Caco-2 (cell line): Measurements from ENCODE around the gene RNF114. TPM values are rescaled to one million over a fixed set of nuclear protein-coding genes. Genes with fewer than 3 reads are reported as not detected.
A peak's percentile ranks its signal among the peaks of the same experiment; 100 is the strongest.

Source experiments
- BruUV-seq: library from RNA; stranded (reverse); fragments of 400-500 nt; replicated peaks from 2 replicates; lab custom pipeline; 2021; lab: Mats Ljungman, UMichigan
- CTCF ChIA-PET: fragments of 300-600 bp; sonication (Branson Sonifier 250); formaldehyde crosslinking; loops from one replicate; lab custom pipeline; 2022; ENCODE audit warnings: antibody characterized with exemption; lab: Charles Lee
- POLR2A ChIA-PET: fragments of 300-600 bp; sonication (Branson Sonifier 250); formaldehyde crosslinking; loops from one replicate; lab custom pipeline; 2022; ENCODE audit warnings: antibody characterized with exemption; lab: Charles Lee
- DNase-seq, 2 experiments: peaks; one replicate each; pipeline versions ENCODE4 v3.0.0 to v3.0.0-alpha.2; 2020 to 2022
- H3K27me3 ChIP-seq: replicated peaks from 2 replicates; pipeline ENCODE4 v1.6.0; 2011; ENCODE audit warnings: low read length; ENCODE audit not compliant: control insufficient read depth, insufficient read depth
- H3K36me3 ChIP-seq: 2 replicates; pipeline ENCODE4 v1.5.1; 2011; ENCODE audit warnings: low read length; ENCODE audit not compliant: control insufficient read depth, insufficient read depth
- H3K4me1 ChIP-seq: fragments of 250-450 bp; sonication (Bioruptor Pico); 2 replicates; pipeline ENCODE4 v1.5.1; 2020; ENCODE audit warnings: mild to moderate bottlenecking
- H3K4me3 ChIP-seq: 2 replicates; pipeline ENCODE4 v1.5.1; 2011; ENCODE audit warnings: low read depth, mild to moderate bottlenecking, control low read depth, low read length
- H3K9me3 ChIP-seq: fragments of 250-450 bp; sonication (Bioruptor Pico); 2 replicates; pipeline ENCODE4 v1.5.1; 2020; ENCODE audit warnings: mild to moderate bottlenecking, moderate library complexity
- H3K27ac Mint-ChIP-seq: one replicate; pipeline ENCODE4 v1.8.0; 2022; ENCODE audit warnings: mixed read lengths; ENCODE audit not compliant: unreplicated experiment
- H3K27me3 Mint-ChIP-seq: one replicate; pipeline ENCODE4 v1.8.0; 2022; ENCODE audit warnings: mixed read lengths; ENCODE audit not compliant: insufficient read depth, unreplicated experiment
- H3K36me3 Mint-ChIP-seq: one replicate; pipeline ENCODE4 v1.8.0; 2022; ENCODE audit warnings: mild to moderate bottlenecking, mixed read lengths; ENCODE audit not compliant: insufficient read depth, unreplicated experiment
- H3K4me1 Mint-ChIP-seq: one replicate; pipeline ENCODE4 v1.8.0; 2022; ENCODE audit warnings: low read depth, mixed read lengths; ENCODE audit not compliant: unreplicated experiment
- H3K4me3 Mint-ChIP-seq: one replicate; pipeline ENCODE4 v1.8.0; 2022; ENCODE audit warnings: mild to moderate bottlenecking, moderate library complexity, mixed read lengths; ENCODE audit not compliant: unreplicated experiment
- H3K9me3 Mint-ChIP-seq: one replicate; pipeline ENCODE4 v1.8.0; 2022; ENCODE audit warnings: mixed read lengths; ENCODE audit not compliant: unreplicated experiment
- intact Hi-C: fragments of 100-400 bp; cut with micrococcal nuclease; formaldehyde crosslinking; loops from one replicate; pipeline ENCODE4 v1.10.0; 2022; ENCODE audit not compliant: unreplicated experiment
- total RNA-seq: library from RNA; stranded (reverse); gene quantifications from 2 replicates; pipeline ENCODE4 v1.2.3, GENCODE V29; 2022
- TF ChIP-seq, protein P1 (sequence below), 2 experiments: fragments of 200-600 bp in 1 of 2; IDR thresholded peaks; 1 replicate in 1 of 2; 2 replicates in 1 of 2; pipeline versions ENCODE4 v1.5.1 to v1.8.0; 2011 to 2022; ENCODE audit warnings: antibody characterized with exemption in 1 of 2, control low read depth in 1 of 2, inconsistent platforms in 1 of 2, low read depth in 1 of 2, low read length in 1 of 2, mild to moderate bottlenecking in 1 of 2, moderate library complexity in 1 of 2; ENCODE audit not compliant: insufficient read depth in 1 of 2, severe bottlenecking in 1 of 2, unreplicated experiment in 1 of 2

RNF114 gene
- total RNA-seq, 1 experiment from 2014 or later: 154 TPM

DNA sequence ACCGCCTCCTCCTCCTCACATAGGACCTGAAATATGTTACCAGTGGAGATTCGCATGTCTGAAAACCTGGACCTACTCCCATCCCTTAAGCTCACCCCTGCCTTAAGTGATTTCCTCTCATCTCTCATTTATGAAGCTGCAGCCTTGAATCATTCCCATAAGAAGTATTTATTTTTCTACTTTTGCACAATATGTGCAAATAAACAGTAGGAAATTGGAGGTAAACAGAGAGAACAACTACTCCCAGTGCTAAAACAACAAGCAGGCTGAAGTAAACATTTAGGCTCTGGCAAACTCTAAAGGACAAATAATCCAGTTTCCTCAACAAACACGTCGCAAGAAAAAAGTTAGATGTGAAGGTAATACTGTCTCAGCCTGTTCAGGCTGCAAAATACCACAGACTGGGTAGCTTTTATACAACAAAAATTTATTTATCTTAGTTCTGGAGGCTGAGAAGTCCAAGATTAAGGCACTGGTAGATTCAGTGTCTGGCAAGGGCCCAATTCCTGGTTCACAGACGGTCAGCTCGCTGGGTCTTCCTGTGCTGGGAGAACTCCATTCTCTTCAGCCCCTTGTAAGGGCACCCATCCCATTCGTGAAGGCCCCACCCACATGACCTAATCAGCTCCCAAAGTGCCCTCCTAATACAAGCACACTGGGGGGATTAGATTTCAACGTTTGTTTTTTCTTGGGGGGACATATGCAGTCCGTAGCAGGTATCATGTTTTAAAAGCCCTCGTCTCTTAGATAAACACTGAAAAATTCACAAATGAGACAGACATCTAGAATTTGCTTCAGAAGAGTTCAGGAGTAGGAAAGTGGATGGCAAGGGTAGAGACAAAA, 36.4 kb upstream of the RNF114 start:
- Mint-ChIP-seq H3K27ac (no peak overlapping the region), H3K4me1 (no peaks in the 10 kb centered on the region), H3K27me3 (no peaks in the 10 kb centered on the region), H3K36me3 (peaks cover 20% of the 10 kb centered on the region), H3K4me3 (no peak overlapping the region), H3K9me3 (no peaks in the 10 kb centered on the region)
- Histone ChIP-seq H3K9me3 (no peaks in the 10 kb centered on the region), H3K4me3 (no peak overlapping the region), H3K36me3 (no peaks in the 10 kb centered on the region), H3K4me1 (no peaks in the 10 kb centered on the region), H3K27me3 (no peaks in the 10 kb centered on the region)
- intact Hi-C loops: loop anchor here (2.0 kb wide), 1 partner anchor 29 kb away; no protein-coding TSS in a partner anchor
- POLR2A ChIA-PET: interaction anchor here (1.2 kb wide), 1 partner anchor 17 kb away, joined by 7 read pairs; no protein-coding TSS in a partner anchor
- CTCF ChIA-PET: interaction anchor here (0.9 to 1.9 kb wide), 5 partner anchors 11 to 358 kb away, joined by 3 to 5 read pairs (median 3); no protein-coding TSS in a partner anchor
- no peak for DNase-seq
- no TSS peak for BruUV-seq
- TF ChIP-seq, protein P1, sequence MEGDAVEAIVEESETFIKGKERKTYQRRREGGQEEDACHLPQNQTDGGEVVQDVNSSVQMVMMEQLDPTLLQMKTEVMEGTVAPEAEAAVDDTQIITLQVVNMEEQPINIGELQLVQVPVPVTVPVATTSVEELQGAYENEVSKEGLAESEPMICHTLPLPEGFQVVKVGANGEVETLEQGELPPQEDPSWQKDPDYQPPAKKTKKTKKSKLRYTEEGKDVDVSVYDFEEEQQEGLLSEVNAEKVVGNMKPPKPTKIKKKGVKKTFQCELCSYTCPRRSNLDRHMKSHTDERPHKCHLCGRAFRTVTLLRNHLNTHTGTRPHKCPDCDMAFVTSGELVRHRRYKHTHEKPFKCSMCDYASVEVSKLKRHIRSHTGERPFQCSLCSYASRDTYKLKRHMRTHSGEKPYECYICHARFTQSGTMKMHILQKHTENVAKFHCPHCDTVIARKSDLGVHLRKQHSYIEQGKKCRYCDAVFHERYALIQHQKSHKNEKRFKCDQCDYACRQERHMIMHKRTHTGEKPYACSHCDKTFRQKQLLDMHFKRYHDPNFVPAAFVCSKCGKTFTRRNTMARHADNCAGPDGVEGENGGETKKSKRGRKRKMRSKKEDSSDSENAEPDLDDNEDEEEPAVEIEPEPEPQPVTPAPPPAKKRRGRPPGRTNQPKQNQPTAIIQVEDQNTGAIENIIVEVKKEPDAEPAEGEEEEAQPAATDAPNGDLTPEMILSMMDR (IDR thresholded peaks at IDR 0.05; ENCODE audit: insufficient read depth in 1 of 2, low read depth in 1 of 2, low read length in 1 of 2, severe bottlenecking in 1 of 2, unreplicated experiment in 1 of 2): no peak

DNA sequence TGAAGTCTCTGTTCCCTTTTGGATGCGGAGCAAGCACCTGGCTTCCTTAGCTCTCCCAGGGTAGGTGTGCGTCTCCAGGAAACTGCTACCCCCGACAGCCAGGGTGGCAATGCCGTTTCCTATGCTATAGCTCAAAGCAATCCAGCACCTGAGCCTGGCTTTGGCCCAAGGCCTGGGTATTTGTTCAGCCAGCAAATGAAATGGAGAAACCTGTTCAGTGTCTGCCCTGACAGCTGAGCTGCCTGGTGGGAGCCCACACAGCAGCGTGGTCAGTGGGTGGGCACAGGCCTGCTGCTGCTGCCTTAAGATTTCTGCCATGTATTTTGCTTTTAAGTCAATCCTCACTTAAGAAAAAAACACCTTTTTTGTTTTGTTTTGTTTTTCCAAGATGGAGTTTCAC, 34.6 kb upstream of the RNF114 start:
- no peaks in the 10 kb centered on the region for H3K9me3 Mint-ChIP-seq
- no peak overlapping the region for H3K27ac Mint-ChIP-seq
- H3K4me1 Mint-ChIP-seq: no peaks in the 10 kb centered on the region
- H3K36me3 Mint-ChIP-seq: peaks cover 38% of the 10 kb centered on the region
- ChIA-PET CTCF (interaction anchor here (1.3 to 1.8 kb wide), 2 partner anchors 13 to 293 kb away, joined by 4 to 6 read pairs; no protein-coding TSS in a partner anchor), POLR2A (interaction anchor here (0.6 kb wide), 1 partner anchor 15 kb away, joined by 13 read pairs; no protein-coding TSS in a partner anchor)
- intact Hi-C loops: loop anchor here (2.0 kb wide), 1 partner anchor 27 kb away; no protein-coding TSS in a partner anchor
- no peaks in the 10 kb centered on the region for H3K27me3 ChIP-seq
- no TSS peak for BruUV-seq
- H3K4me3 ChIP-seq: no peak overlapping the region
- peaks cover 1% of the 10 kb centered on the region; the same call in 1 of the 2 replicates for H3K36me3 ChIP-seq
- no peak overlapping the region for H3K4me3 Mint-ChIP-seq
- H3K4me1 ChIP-seq: no peaks in the 10 kb centered on the region
- no peaks in the 10 kb centered on the region for H3K27me3 Mint-ChIP-seq
- H3K9me3 ChIP-seq: no peaks in the 10 kb centered on the region
- DNase-seq: peak in 1 of 2 experiments; percentile 30
- TF ChIP-seq, protein P1 (IDR thresholded peaks at IDR 0.05; ENCODE audit: insufficient read depth in 1 of 2, low read depth in 1 of 2, low read length in 1 of 2, severe bottlenecking in 1 of 2, unreplicated experiment in 1 of 2): no peak

DNA sequence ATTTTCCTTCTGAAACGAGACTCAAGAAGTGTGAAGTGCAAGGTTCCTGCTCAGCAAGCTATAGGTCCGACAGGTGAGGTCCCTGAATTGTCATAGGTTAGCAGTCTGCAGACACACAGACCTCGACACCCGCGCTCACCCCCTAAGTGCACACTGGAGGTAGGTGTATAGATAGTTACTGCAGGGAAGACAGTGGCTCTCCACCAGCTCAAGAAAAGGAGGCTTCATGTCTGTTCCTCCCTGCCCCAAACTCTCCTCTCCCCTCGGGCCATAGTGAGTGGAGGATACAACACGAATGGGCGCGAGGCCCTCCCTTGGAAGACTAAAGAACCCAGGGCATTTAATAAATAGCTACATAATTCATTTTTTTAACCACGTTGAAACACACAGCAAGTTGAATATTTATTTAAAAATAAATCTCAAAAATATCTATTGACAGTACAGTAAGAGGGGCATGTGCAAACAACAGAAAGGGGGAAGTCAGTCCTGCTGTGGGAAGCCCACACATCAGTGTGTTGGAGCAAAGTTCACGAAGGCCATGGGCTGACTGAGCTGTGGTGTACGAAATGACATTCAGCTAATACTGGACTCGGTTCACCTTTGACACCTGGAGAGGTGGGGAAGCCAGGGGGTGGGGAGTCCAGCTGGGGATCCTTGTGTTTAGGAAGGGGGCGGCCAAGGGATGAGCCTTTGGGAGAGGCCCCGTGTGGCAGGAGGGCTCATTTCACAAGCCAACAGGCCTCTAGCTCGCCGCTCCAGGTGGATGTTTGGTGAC, 31.6 kb upstream of the RNF114 start:
- H3K4me1 ChIP-seq: no peaks in the 10 kb centered on the region
- no peaks in the 10 kb centered on the region for H3K27me3 Mint-ChIP-seq
- H3K36me3 Mint-ChIP-seq: peaks cover 58% of the 10 kb centered on the region
- BruUV-seq: no TSS peak
- H3K9me3 ChIP-seq: no peaks in the 10 kb centered on the region
- CTCF ChIA-PET: interaction anchor here (0.7 to 1.5 kb wide), 4 partner anchors 10 to 198 kb away, joined by 3 to 7 read pairs (median 5); no protein-coding TSS in a partner anchor
- intact Hi-C loops: no loop called here
- peaks cover 3% of the 10 kb centered on the region; the same call in 1 of the 2 replicates for H3K36me3 ChIP-seq
- POLR2A ChIA-PET: interaction anchor here (1.4 kb wide), 1 partner anchor 11 kb away, joined by 6 read pairs; the partner anchor contains the start of gene SPATA2
- H3K4me3 ChIP-seq: no peak overlapping the region
- DNase-seq: no peak
- no peak overlapping the region for H3K27ac Mint-ChIP-seq
- TF ChIP-seq, protein P1 (IDR thresholded peaks at IDR 0.05; ENCODE audit: insufficient read depth in 1 of 2, low read depth in 1 of 2, low read length in 1 of 2, severe bottlenecking in 1 of 2, unreplicated experiment in 1 of 2): no peak
- H3K9me3 Mint-ChIP-seq: no peaks in the 10 kb centered on the region
- H3K27me3 ChIP-seq: no peaks in the 10 kb centered on the region
- H3K4me3 Mint-ChIP-seq: no peak overlapping the region
- H3K4me1 Mint-ChIP-seq: peaks cover 4% of the 10 kb centered on the region
